GM19240 (cell line): Measurements from ENCODE around the gene USP11.
A peak's percentile ranks its signal among the peaks of the same experiment; 100 is the strongest.

Experiments
- DNase-seq: peaks from one replicate; pipeline ENCODE4 v3.0.0; 2011; ENCODE audit warnings: low spot score; ENCODE audit not compliant: insufficient read length

The USP11 gene

GRCh38 chrX:47232803-47233332 lies at the start of gene USP11:
USP11 (plus strand) TSS chrX:47233009; CDS start chrX:47233044, 35 bp downstream.
- DNase-seq, result peak; percentile 33

- DNase-seq, result no peak
Observed at GRCh38 chrX:47184486-47184885, 48.3 kb upstream of the USP11 start.

- no peak for DNase-seq
Observed at GRCh38 chrX:47185241-47185640, 47.6 kb upstream of the USP11 start.

GRCh38 chrX:47186096-47186740 lies 46.6 kb upstream of the USP11 start:
- DNase-seq, result no peak

- no peak for DNase-seq
Observed at GRCh38 chrX:47187106-47187677, 45.6 kb upstream of the USP11 start.

GRCh38 chrX:47189906-47190305 lies 42.9 kb upstream of the USP11 start:
- DNase-seq, result no peak

- peak; percentile 87 for DNase-seq
Observed at GRCh38 chrX:47190445-47191269, 42.2 kb upstream of the USP11 start.

- no peak for DNase-seq
Observed at GRCh38 chrX:47191331-47191730, 41.5 kb upstream of the USP11 start.

- no peak for DNase-seq
Observed at GRCh38 chrX:47191806-47192401, 40.9 kb upstream of the USP11 start.

GRCh38 chrX:47193475-47194193 lies 39.2 kb upstream of the USP11 start, which contains the start of gene UBA1:
UBA1 (plus strand) TSS chrX:47193829; CDS start chrX:47198803, 4,974 bp downstream.
- peak; percentile 93 for DNase-seq

GRCh38 chrX:47194194-47194787 lies 38.5 kb upstream of the USP11 start:
- DNase-seq, result no peak

- no peak for DNase-seq
Observed at GRCh38 chrX:47196098-47196497, 36.7 kb upstream of the USP11 start.

GRCh38 chrX:47197526-47197925 lies 35.3 kb upstream of the USP11 start:
- DNase-seq, result no peak

- DNase-seq, result no peak
Observed at GRCh38 chrX:47198026-47198686, 34.7 kb upstream of the USP11 start.

- no peak for DNase-seq
Observed at GRCh38 chrX:47198687-47199080, 34.1 kb upstream of the USP11 start.

- DNase-seq, result no peak
Observed at GRCh38 chrX:47199286-47199685, 33.5 kb upstream of the USP11 start.

GRCh38 chrX:47200385-47201150 lies 32.2 kb upstream of the USP11 start:
- no peak for DNase-seq

GRCh38 chrX:47201345-47201944 lies 31.4 kb upstream of the USP11 start:
- DNase-seq, result no peak

GRCh38 chrX:47202316-47202715 lies 30.5 kb upstream of the USP11 start:
- no peak for DNase-seq
